K562 (cell line): ENCODE measurements around the gene SIGLEC5. TPM values are rescaled to one million over a fixed set of nuclear protein-coding genes. Genes with fewer than 3 reads are reported as not detected.

Experiments
- ARID3A ChIP-seq: IDR thresholded peaks from 2 replicates; pipeline ENCODE4 v1.6.1; 2012; ENCODE audit warnings: low read depth, low read length, improper control_type of control experiment, borderline replicate concordance
- ATF3 ChIP-seq, 2 experiments: fragments of 450-650 bp in 1 of 2; sonication (generic) in 1 of 2; formaldehyde crosslinking in 1 of 2; IDR thresholded peaks in 1 of 2; conservative IDR thresholded peaks in 1 of 2; 2 replicates each; pipeline versions ENCODE4 v1.6.1 to v1.8.1; 2016 to 2023; ENCODE audit warnings: mild to moderate bottlenecking in 2 of 2, moderate library complexity in 2 of 2, inconsistent platforms in 1 of 2, missing genetic modification reagents in 1 of 2
- E2F5 ChIP-seq: sonication (generic); formaldehyde crosslinking; IDR thresholded peaks from 2 replicates; pipeline ENCODE4 v1.8.0; 2022; ENCODE audit warnings: mild to moderate bottlenecking, missing genetic modification reagents
- ETS2 ChIP-seq: IDR thresholded peaks from 2 replicates; pipeline ENCODE4 v1.6.1; 2016; ENCODE audit warnings: borderline replicate concordance, missing genetic modification characterization, mild to moderate bottlenecking, moderate library complexity, missing compliant biosample characterization; ENCODE audit not compliant: poor library complexity, severe bottlenecking
- ETV6 ChIP-seq, 3 experiments: fragments of 150-350 bp in 1 of 3; sonication (generic) in 1 of 3; formaldehyde crosslinking in 1 of 3; IDR thresholded peaks; 2 replicates each; pipeline versions ENCODE4 v1.6.1 to v1.8.0; 2014 to 2022; ENCODE audit warnings: borderline replicate concordance in 2 of 3, low read depth in 2 of 3, antibody characterized with exemption in 1 of 3, low read length in 1 of 3, mild to moderate bottlenecking in 1 of 3, missing genetic modification reagents in 1 of 3
- FOS ChIP-seq: IDR thresholded peaks from 3 replicates; pipeline ENCODE4 v1.6.1; 2011; ENCODE audit not compliant: insufficient read length; ENCODE audit errors: extremely low read depth
- HDAC1 ChIP-seq, 2 experiments: fragments of 450-650 bp; IDR thresholded peaks; 2 replicates each; pipeline ENCODE4 v1.6.1; 2016 to 2017; ENCODE audit warnings: inconsistent platforms in 1 of 2, mild to moderate bottlenecking in 1 of 2, moderate library complexity in 1 of 2
- HNRNPK ChIP-seq: fragments of 200-400 bp; formaldehyde crosslinking; IDR thresholded peaks from one replicate; pipeline ENCODE4 v1.6.1; 2018; ENCODE audit warnings: mild to moderate bottlenecking, low read depth, low read length; ENCODE audit not compliant: poor library complexity, severe bottlenecking
- JUNB ChIP-seq: fragments of 450-650 bp; formaldehyde crosslinking; conservative IDR thresholded peaks from 2 replicates; pipeline ENCODE4 v1.4.0; 2020; ENCODE audit warnings: mild to moderate bottlenecking
- MEF2D ChIP-seq: conservative IDR thresholded peaks from 2 replicates; pipeline ENCODE4 v1.6.1; 2016; ENCODE audit warnings: low read depth, missing genetic modification characterization, missing compliant biosample characterization
- MEIS2 ChIP-seq: fragments of 450-650 bp; IDR thresholded peaks from 2 replicates; pipeline ENCODE4 v1.6.1; 2014; ENCODE audit warnings: mild to moderate bottlenecking; ENCODE audit not compliant: partially characterized antibody
- MITF ChIP-seq: IDR thresholded peaks from 2 replicates; pipeline ENCODE4 v1.6.1; 2014; ENCODE audit warnings: antibody characterized with exemption
- MYC ChIP-seq, 2 experiments: fragments of 250-450 bp in 1 of 2; sonication (Bioruptor Pico) in 1 of 2; IDR thresholded peaks; 2 replicates each; pipeline versions ENCODE4 v1.5.1 to v1.6.1; 2012 to 2021; ENCODE audit warnings: low read depth in 2 of 2, borderline replicate concordance in 1 of 2, improper control_type of control experiment in 1 of 2, low read length in 1 of 2, mild to moderate bottlenecking in 1 of 2, moderate library complexity in 1 of 2
- RUNX1 ChIP-seq: sonication (generic); IDR thresholded peaks from 2 replicates; pipeline ENCODE4 v1.6.1; 2016; ENCODE audit warnings: antibody characterized with exemption, low read depth
- SRSF1 ChIP-seq: fragments of 200-400 bp; formaldehyde crosslinking; IDR thresholded peaks from 2 replicates; pipeline ENCODE4 v1.6.1; 2017; ENCODE audit warnings: mild to moderate bottlenecking, low read depth, low read length, moderate library complexity
- SRSF3 ChIP-seq: fragments of 200-400 bp; formaldehyde crosslinking; IDR thresholded peaks from 2 replicates; pipeline ENCODE4 v1.6.1; 2016; ENCODE audit warnings: mild to moderate bottlenecking, low read length, moderate library complexity; ENCODE audit not compliant: insufficient read depth
- SRSF9 ChIP-seq: fragments of 200-400 bp; formaldehyde crosslinking; IDR thresholded peaks from 2 replicates; pipeline ENCODE4 v1.6.1; 2017; ENCODE audit warnings: low read depth, low read length, borderline replicate concordance
- XRCC4 ChIP-seq: IDR thresholded peaks from one replicate; pipeline ENCODE4 v1.6.1; 2011; ENCODE audit not compliant: insufficient read depth, insufficient read length; ENCODE audit errors: extremely low read depth
- ZBED1 ChIP-seq: IDR thresholded peaks from 2 replicates; pipeline ENCODE4 v1.6.1; 2014
- ZNF696 ChIP-seq: fragments of 250-450 bp; sonication (Bioruptor Pico); conservative IDR thresholded peaks from 2 replicates; pipeline ENCODE4 v1.4.0; 2020; ENCODE audit warnings: mild to moderate bottlenecking, moderate library complexity
- ZNF707 ChIP-seq: fragments of 250-450 bp; sonication (Bioruptor Pico); conservative IDR thresholded peaks from 2 replicates; pipeline ENCODE4 v1.8.0; 2022; ENCODE audit warnings: inconsistent platforms, mild to moderate bottlenecking, moderate library complexity
- polyA plus RNA-seq, 8 experiments: library from polyadenylated mRNA; depleted of rRNA in 4 of 8; stranded (reverse) in 5 of 8; unstranded in 3 of 8; fragments of >200 nt; fragmentation: Nextera tagmentation in 2 of 8; fragmentation: Illumina TruSeq in 1 of 8; extraction: Ambion mirVana in 2 of 8; extraction: Trizol in 1 of 8; gene quantifications; 2 replicates each; pipeline versions ENCODE4 v1.2.1 to v1.2.3, GENCODE V29; 2011 to 2014; ENCODE audit warnings: inconsistent platforms in 1 of 8, missing spikeins in 1 of 8
- total RNA-seq, 7 experiments: library from RNA; depleted of rRNA in 6 of 7; stranded (reverse); fragments of >200 nt in 6 of 7; fragmentation: Illumina TruSeq in 2 of 7; extraction: Trizol in 2 of 7; gene quantifications; 2 replicates each; pipeline versions ENCODE4 v1.2.1 to v1.2.3, GENCODE V29; 2011 to 2021; ENCODE audit warnings: low replicate concordance in 1 of 7

Gene SIGLEC5
- total and polyA plus RNA-seq, 9 of the 15 experiments (the other 6 are each of a cell fraction or from before 2014, with no cell fraction given) = 0.14 TPM; not detected in 8

- TF ChIP-seq ETS2 (no peak), ZNF696 (CRISPR knock-in tag) (no peak), ATF3 (IDR thresholded peaks at IDR 0.05) (no peak), ATF3 (CRISPR knock-in tag; conservative IDR thresholded peaks at IDR 0.05) (no peak; the same call in 1 of the 2 replicates), MEIS2 (peak; percentile 95), XRCC4 (no peak), JUNB (CRISPR knock-in tag) (no peak), HDAC1 (IDR thresholded peaks at IDR 0.05) (peak in 1 of 2 experiments; percentile 61; a peak in 2 of 4 replicates), SRSF1 (no peak), SRSF3 (no peak), MITF (no peak), E2F5 (CRISPR knock-in tag) (no peak), ZBED1 (no peak), FOS (no peak), RUNX1 (no peak), HNRNPK (no peak), ETV6 (IDR thresholded peaks at IDR 0.05; ENCODE audit: borderline replicate concordance in 1 of 2, low read depth in 2 of 2, low read length in 1 of 2) (no peak), ETV6 (CRISPR knock-in tag; IDR thresholded peaks at IDR 0.05; ENCODE audit: borderline replicate concordance) (no peak), SRSF9 (no peak), ZNF707 (CRISPR knock-in tag) (no peak), MYC (IDR thresholded peaks at IDR 0.05; ENCODE audit: low read depth, low read length) (peak; percentile 56; the same call in 1 of the 2 replicates), MYC (CRISPR knock-in tag; IDR thresholded peaks at IDR 0.05; ENCODE audit: borderline replicate concordance, low read depth) (no peak), MEF2D (tag) (no peak), ARID3A (no peak)
Observed at GRCh38 chr19:51593969-51594773, 36.0 kb downstream of the SIGLEC5 start (continued).
